Measurements from ENCODE around the gene KLHL26.

KLHL26 gene

DNA sequence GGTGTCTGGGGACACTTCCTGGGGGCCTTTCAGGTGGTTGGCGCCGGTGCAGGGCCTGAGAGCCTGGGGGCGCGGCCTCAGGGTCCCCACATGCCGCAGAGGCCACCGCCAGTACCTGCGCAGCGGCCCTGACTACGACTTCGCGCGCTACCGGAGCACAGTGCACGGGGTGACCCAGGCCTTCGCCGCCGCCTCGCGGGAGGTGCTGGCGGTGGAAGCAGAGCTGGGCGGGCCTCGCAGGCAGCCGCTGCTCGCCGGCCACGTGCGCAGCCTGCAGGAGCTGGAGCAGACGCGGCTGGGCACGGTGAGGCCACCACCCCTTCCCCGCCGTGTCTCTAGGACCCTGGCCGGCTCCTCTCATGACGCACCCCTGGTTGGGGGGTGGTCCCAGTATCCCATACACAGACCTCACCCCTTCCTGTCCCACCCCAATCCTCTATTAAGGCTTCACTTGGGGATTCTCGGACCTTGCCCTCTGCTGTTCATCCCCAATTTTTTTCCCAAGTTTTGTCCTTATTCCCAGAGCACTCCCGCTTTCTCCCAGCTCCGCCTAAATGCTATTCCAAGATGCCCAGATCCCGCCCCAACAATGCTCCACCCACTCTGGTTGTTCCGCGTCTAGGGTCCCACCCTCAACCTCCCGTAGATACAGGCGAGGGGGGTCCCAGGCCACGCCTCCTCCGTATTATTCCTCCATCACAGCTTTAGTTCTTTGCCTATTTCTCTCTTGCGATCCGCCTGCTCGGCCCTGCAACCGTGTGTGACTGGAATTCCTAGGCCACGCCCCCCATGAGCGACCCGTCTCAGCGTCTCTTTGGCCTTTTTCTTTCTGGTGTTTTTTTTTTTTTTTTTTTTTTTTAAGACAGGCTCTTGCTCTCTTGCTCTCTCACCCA lies 47.2 kb upstream of the KLHL26 start (continued):
- TF ChIP-seq ZNF621 (tag by site-specific recombination; IDR thresholded peaks at IDR 0.05) (no peak), ZNF366 (tag by site-specific recombination; conservative IDR thresholded peaks at IDR 0.05) (peak; percentile 40; the same call in 1 of the 2 replicates), SP3 (tag by site-specific recombination; IDR thresholded peaks at IDR 0.05) (peak; percentile 82), ZFP41 (tag by site-specific recombination; IDR thresholded peaks at IDR 0.05; ENCODE audit: borderline replicate concordance) (no peak), ZNF19 (tag by site-specific recombination; IDR thresholded peaks at IDR 0.05; ENCODE audit: low read depth) (no peak), ZBTB8A (tag by site-specific recombination; IDR thresholded peaks at IDR 0.05) (no peak), SCRT1 (tag by site-specific recombination; IDR thresholded peaks at IDR 0.05; ENCODE audit: borderline replicate concordance) (no peak), ZXDB (tag by site-specific recombination; IDR thresholded peaks at IDR 0.05) (peak; percentile 93), ZNF530 (tag by site-specific recombination; IDR thresholded peaks at IDR 0.05; ENCODE audit: low read depth) (no peak), ZNF473 (tag by site-specific recombination; IDR thresholded peaks at IDR 0.05) (no peak), KLF9 (tag by site-specific recombination; IDR thresholded peaks at IDR 0.05; ENCODE audit: low read depth) (peak; percentile 42), ZNF133 (tag by site-specific recombination; IDR thresholded peaks at IDR 0.05) (no peak), ZIC2 (tag by site-specific recombination; IDR thresholded peaks at IDR 0.05) (peak; percentile 81), ZNF114 (tag by site-specific recombination; IDR thresholded peaks at IDR 0.05) (no peak), GLIS2 (tag by site-specific recombination; IDR thresholded peaks at IDR 0.05) (peak; percentile 74), ZNF341 (tag by site-specific recombination; IDR thresholded peaks at IDR 0.05; ENCODE audit: low read depth) (peak; percentile 96)
- TF ChIP-seq, protein P1, sequence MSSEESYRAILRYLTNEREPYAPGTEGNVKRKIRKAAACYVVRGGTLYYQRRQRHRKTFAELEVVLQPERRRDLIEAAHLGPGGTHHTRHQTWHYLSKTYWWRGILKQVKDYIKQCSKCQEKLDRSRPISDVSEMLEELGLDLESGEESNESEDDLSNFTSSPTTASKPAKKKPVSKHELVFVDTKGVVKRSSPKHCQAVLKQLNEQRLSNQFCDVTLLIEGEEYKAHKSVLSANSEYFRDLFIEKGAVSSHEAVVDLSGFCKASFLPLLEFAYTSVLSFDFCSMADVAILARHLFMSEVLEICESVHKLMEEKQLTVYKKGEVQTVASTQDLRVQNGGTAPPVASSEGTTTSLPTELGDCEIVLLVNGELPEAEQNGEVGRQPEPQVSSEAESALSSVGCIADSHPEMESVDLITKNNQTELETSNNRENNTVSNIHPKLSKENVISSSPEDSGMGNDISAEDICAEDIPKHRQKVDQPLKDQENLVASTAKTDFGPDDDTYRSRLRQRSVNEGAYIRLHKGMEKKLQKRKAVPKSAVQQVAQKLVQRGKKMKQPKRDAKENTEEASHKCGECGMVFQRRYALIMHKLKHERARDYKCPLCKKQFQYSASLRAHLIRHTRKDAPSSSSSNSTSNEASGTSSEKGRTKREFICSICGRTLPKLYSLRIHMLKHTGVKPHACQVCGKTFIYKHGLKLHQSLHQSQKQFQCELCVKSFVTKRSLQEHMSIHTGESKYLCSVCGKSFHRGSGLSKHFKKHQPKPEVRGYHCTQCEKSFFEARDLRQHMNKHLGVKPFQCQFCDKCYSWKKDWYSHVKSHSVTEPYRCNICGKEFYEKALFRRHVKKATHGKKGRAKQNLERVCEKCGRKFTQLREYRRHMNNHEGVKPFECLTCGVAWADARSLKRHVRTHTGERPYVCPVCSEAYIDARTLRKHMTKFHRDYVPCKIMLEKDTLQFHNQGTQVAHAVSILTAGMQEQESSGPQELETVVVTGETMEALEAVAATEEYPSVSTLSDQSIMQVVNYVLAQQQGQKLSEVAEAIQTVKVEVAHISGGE (tag by site-specific recombination; conservative IDR thresholded peaks at IDR 0.05; ENCODE audit: low read depth): no peak
- TF ChIP-seq, protein P2, sequence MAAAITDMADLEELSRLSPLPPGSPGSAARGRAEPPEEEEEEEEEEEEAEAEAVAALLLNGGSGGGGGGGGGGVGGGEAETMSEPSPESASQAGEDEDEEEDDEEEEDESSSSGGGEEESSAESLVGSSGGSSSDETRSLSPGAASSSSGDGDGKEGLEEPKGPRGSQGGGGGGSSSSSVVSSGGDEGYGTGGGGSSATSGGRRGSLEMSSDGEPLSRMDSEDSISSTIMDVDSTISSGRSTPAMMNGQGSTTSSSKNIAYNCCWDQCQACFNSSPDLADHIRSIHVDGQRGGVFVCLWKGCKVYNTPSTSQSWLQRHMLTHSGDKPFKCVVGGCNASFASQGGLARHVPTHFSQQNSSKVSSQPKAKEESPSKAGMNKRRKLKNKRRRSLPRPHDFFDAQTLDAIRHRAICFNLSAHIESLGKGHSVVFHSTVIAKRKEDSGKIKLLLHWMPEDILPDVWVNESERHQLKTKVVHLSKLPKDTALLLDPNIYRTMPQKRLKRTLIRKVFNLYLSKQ (tag by site-specific recombination; IDR thresholded peaks at IDR 0.05; ENCODE audit: borderline replicate concordance): no peak
- TF ChIP-seq, protein P3, sequence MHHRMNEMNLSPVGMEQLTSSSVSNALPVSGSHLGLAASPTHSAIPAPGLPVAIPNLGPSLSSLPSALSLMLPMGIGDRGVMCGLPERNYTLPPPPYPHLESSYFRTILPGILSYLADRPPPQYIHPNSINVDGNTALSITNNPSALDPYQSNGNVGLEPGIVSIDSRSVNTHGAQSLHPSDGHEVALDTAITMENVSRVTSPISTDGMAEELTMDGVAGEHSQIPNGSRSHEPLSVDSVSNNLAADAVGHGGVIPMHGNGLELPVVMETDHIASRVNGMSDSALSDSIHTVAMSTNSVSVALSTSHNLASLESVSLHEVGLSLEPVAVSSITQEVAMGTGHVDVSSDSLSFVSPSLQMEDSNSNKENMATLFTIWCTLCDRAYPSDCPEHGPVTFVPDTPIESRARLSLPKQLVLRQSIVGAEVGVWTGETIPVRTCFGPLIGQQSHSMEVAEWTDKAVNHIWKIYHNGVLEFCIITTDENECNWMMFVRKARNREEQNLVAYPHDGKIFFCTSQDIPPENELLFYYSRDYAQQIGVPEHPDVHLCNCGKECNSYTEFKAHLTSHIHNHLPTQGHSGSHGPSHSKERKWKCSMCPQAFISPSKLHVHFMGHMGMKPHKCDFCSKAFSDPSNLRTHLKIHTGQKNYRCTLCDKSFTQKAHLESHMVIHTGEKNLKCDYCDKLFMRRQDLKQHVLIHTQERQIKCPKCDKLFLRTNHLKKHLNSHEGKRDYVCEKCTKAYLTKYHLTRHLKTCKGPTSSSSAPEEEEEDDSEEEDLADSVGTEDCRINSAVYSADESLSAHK (tag by site-specific recombination; IDR thresholded peaks at IDR 0.05): peak; percentile 5; the same call in 1 of the 2 replicates
- TF ChIP-seq, protein P4, sequence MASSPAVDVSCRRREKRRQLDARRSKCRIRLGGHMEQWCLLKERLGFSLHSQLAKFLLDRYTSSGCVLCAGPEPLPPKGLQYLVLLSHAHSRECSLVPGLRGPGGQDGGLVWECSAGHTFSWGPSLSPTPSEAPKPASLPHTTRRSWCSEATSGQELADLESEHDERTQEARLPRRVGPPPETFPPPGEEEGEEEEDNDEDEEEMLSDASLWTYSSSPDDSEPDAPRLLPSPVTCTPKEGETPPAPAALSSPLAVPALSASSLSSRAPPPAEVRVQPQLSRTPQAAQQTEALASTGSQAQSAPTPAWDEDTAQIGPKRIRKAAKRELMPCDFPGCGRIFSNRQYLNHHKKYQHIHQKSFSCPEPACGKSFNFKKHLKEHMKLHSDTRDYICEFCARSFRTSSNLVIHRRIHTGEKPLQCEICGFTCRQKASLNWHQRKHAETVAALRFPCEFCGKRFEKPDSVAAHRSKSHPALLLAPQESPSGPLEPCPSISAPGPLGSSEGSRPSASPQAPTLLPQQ (tag by site-specific recombination; IDR thresholded peaks at IDR 0.05): peak; percentile 59; the same call in 1 of the 2 replicates
- TF ChIP-seq, protein P5, sequence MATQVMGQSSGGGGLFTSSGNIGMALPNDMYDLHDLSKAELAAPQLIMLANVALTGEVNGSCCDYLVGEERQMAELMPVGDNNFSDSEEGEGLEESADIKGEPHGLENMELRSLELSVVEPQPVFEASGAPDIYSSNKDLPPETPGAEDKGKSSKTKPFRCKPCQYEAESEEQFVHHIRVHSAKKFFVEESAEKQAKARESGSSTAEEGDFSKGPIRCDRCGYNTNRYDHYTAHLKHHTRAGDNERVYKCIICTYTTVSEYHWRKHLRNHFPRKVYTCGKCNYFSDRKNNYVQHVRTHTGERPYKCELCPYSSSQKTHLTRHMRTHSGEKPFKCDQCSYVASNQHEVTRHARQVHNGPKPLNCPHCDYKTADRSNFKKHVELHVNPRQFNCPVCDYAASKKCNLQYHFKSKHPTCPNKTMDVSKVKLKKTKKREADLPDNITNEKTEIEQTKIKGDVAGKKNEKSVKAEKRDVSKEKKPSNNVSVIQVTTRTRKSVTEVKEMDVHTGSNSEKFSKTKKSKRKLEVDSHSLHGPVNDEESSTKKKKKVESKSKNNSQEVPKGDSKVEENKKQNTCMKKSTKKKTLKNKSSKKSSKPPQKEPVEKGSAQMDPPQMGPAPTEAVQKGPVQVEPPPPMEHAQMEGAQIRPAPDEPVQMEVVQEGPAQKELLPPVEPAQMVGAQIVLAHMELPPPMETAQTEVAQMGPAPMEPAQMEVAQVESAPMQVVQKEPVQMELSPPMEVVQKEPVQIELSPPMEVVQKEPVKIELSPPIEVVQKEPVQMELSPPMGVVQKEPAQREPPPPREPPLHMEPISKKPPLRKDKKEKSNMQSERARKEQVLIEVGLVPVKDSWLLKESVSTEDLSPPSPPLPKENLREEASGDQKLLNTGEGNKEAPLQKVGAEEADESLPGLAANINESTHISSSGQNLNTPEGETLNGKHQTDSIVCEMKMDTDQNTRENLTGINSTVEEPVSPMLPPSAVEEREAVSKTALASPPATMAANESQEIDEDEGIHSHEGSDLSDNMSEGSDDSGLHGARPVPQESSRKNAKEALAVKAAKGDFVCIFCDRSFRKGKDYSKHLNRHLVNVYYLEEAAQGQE (tag by site-specific recombination; IDR thresholded peaks at IDR 0.05): no peak
- TF ChIP-seq, protein P6, sequence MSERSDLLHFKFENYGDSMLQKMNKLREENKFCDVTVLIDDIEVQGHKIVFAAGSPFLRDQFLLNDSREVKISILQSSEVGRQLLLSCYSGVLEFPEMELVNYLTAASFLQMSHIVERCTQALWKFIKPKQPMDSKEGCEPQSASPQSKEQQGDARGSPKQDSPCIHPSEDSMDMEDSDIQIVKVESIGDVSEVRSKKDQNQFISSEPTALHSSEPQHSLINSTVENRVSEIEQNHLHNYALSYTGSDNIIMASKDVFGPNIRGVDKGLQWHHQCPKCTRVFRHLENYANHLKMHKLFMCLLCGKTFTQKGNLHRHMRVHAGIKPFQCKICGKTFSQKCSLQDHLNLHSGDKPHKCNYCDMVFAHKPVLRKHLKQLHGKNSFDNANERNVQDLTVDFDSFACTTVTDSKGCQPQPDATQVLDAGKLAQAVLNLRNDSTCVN (tag by site-specific recombination; optimal IDR thresholded peaks at IDR 0.05): peak; percentile 3
- TF ChIP-seq, protein P7, sequence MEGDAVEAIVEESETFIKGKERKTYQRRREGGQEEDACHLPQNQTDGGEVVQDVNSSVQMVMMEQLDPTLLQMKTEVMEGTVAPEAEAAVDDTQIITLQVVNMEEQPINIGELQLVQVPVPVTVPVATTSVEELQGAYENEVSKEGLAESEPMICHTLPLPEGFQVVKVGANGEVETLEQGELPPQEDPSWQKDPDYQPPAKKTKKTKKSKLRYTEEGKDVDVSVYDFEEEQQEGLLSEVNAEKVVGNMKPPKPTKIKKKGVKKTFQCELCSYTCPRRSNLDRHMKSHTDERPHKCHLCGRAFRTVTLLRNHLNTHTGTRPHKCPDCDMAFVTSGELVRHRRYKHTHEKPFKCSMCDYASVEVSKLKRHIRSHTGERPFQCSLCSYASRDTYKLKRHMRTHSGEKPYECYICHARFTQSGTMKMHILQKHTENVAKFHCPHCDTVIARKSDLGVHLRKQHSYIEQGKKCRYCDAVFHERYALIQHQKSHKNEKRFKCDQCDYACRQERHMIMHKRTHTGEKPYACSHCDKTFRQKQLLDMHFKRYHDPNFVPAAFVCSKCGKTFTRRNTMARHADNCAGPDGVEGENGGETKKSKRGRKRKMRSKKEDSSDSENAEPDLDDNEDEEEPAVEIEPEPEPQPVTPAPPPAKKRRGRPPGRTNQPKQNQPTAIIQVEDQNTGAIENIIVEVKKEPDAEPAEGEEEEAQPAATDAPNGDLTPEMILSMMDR (tag by site-specific recombination; IDR thresholded peaks at IDR 0.05): peak; percentile 81

Measured in HEK293 (cell line).